Endothelial cell of umbilical vein (primary cell): ENCODE data around the gene CDC14B. TPM values are rescaled to one million over a fixed set of nuclear protein-coding genes. Genes with fewer than 3 reads are reported as not detected.

Source experiments
- BruUV-seq: library from RNA; stranded (reverse); fragments of 400-500 nt; replicated peaks from 2 replicates; lab custom pipeline; 2021; lab: Mats Ljungman, UMichigan
- CTCF ChIA-PET: fragments of 300-600, 350-600 bp; sonication (Branson Sonifier 250); formaldehyde crosslinking; loops from one replicate; lab custom pipeline; 2021; ENCODE audit warnings: antibody characterized with exemption, inconsistent platforms; lab: Charles Lee
- POLR2A ChIA-PET: fragments of 300-600, 350-600 bp; sonication (Branson Sonifier 250); formaldehyde crosslinking; loops from one replicate; lab custom pipeline; 2021; ENCODE audit warnings: antibody characterized with exemption, inconsistent platforms; lab: Charles Lee
- DNase-seq: peaks from one replicate; pipeline ENCODE4 v3.0.0-alpha.2; 2011; ENCODE audit warnings: low read depth, low spot score
- FAIRE-seq: peaks from 2 replicates; lab custom pipeline; 2011; peaks lifted over from hg19 to GRCh38; lab: Jason Lieb, UNC
- H2AFZ ChIP-seq: 2 replicates; pipeline ENCODE4 v1.6.0; 2012; ENCODE audit warnings: low read depth, low read length, control low read depth, inconsistent platforms
- H3K27ac ChIP-seq: 2 replicates; pipeline ENCODE4 v1.5.1; 2011; ENCODE audit warnings: low read depth, mild to moderate bottlenecking, control low read depth, low read length, moderate library complexity; ENCODE audit not compliant: insufficient read depth
- H3K27me3 ChIP-seq, 2 experiments: 2 replicates each; pipeline versions ENCODE4 v1.6.0 to v1.6.1; 2011; ENCODE audit warnings: low read length in 2 of 2, mixed read lengths in 1 of 2; ENCODE audit not compliant: control insufficient read depth in 2 of 2, insufficient read depth in 2 of 2
- H3K36me3 ChIP-seq, 2 experiments: 2 replicates in 1 of 2; 3 replicates in 1 of 2; pipeline ENCODE4 v1.5.1; 2011; ENCODE audit warnings: low read length in 2 of 2, mild to moderate bottlenecking in 1 of 2, moderate library complexity in 1 of 2; ENCODE audit not compliant: control insufficient read depth in 2 of 2, insufficient read depth in 2 of 2; ENCODE audit errors: extremely low read depth in 1 of 2
- H3K4me1 ChIP-seq: 3 replicates; pipeline ENCODE4 v1.5.1; 2011; ENCODE audit warnings: mild to moderate bottlenecking, low read length; ENCODE audit not compliant: control insufficient read depth, insufficient read depth; ENCODE audit errors: extremely low read depth
- H3K4me2 ChIP-seq: 2 replicates; pipeline ENCODE4 v1.6.1; 2011; ENCODE audit warnings: low read length, control low read depth, mixed read lengths; ENCODE audit not compliant: insufficient read depth
- H3K4me3 ChIP-seq, 3 experiments: fragments of 200-600 bp in 1 of 3; sonication (generic), shearing (Covaris generic) in 1 of 3; replicated peaks in 1 of 3; 2 replicates each; pipeline ENCODE4 v1.5.1; 2011 to 2016; ENCODE audit warnings: control low read depth in 3 of 3, low read length in 3 of 3, mild to moderate bottlenecking in 2 of 3, inconsistent platforms in 1 of 3, low read depth in 1 of 3, moderate library complexity in 1 of 3; ENCODE audit not compliant: insufficient read depth in 1 of 3
- H3K79me2 ChIP-seq: 2 replicates; pipeline ENCODE4 v1.6.0; 2012; ENCODE audit warnings: low read length, inconsistent platforms; ENCODE audit not compliant: control insufficient read depth, insufficient read depth
- H3K9ac ChIP-seq: replicated peaks from 2 replicates; pipeline ENCODE3; 2011; ENCODE audit warnings: low read length, control low read depth; ENCODE audit not compliant: insufficient read depth; ENCODE audit errors: extremely low read depth
- H3K9me1 ChIP-seq: replicated peaks from 3 replicates; pipeline ENCODE4 v1.6.0; 2011; ENCODE audit warnings: mild to moderate bottlenecking, low read length; ENCODE audit not compliant: control insufficient read depth, insufficient read depth; ENCODE audit errors: extremely low read depth
- H3K9me3 ChIP-seq: replicated peaks from 2 replicates; pipeline ENCODE4 v1.5.1; 2012; ENCODE audit warnings: low read length, inconsistent platforms; ENCODE audit not compliant: control insufficient read depth, insufficient read depth
- H4K20me1 ChIP-seq: replicated peaks from 2 replicates; pipeline ENCODE3; 2011; ENCODE audit warnings: mild to moderate bottlenecking, low read length; ENCODE audit not compliant: control insufficient read depth, insufficient read depth; ENCODE audit errors: extremely low read depth
- EZH2 ChIP-seq: IDR thresholded peaks from 2 replicates; pipeline ENCODE4 v1.6.1; 2012; ENCODE audit warnings: borderline replicate concordance, low read depth, mild to moderate bottlenecking, moderate library complexity, low read length, inconsistent platforms; ENCODE audit not compliant: severe bottlenecking
- FOS ChIP-seq: IDR thresholded peaks from 2 replicates; pipeline ENCODE4 v1.6.1; 2011; ENCODE audit warnings: mild to moderate bottlenecking, low read length, moderate library complexity, borderline replicate concordance; ENCODE audit not compliant: insufficient read depth
- GATA2 ChIP-seq: IDR thresholded peaks from 2 replicates; pipeline ENCODE4 v1.7.0; 2011; ENCODE audit warnings: low read depth, mild to moderate bottlenecking, moderate library complexity, mixed read lengths, low read length; ENCODE audit not compliant: insufficient read length, insufficient read depth
- JUN ChIP-seq: IDR thresholded peaks from 2 replicates; pipeline ENCODE4 v1.6.1; 2011; ENCODE audit warnings: borderline replicate concordance, low read depth; ENCODE audit not compliant: insufficient read length, insufficient read depth
- MYC ChIP-seq: IDR thresholded peaks from one replicate; pipeline ENCODE4 v1.6.1; 2011; ENCODE audit warnings: mild to moderate bottlenecking, low read depth, low read length
- POLR2A ChIP-seq: IDR thresholded peaks from 2 replicates; pipeline ENCODE4 v1.6.1; 2012; ENCODE audit warnings: low read depth, mild to moderate bottlenecking, control low read depth, low read length
- POLR2AphosphoS5 ChIP-seq: IDR thresholded peaks from 2 replicates; pipeline ENCODE4 v1.6.1; 2012; ENCODE audit warnings: low read depth, mild to moderate bottlenecking, control low read depth, low read length, moderate library complexity; ENCODE audit not compliant: insufficient read depth
- dilution Hi-C: fragments of 300-500 bp; cut with MboI; formaldehyde crosslinking; loops from one replicate; pipeline ENCODE4 v1.15.0; 2019; ENCODE audit warnings: low sequenced_read_pairs; ENCODE audit not compliant: extremely low pct_ligation_motif_present
- intact Hi-C: fragments of 100-400 bp; cut with micrococcal nuclease; formaldehyde crosslinking; loops from one replicate; pipeline ENCODE4 v1.10.0; 2022
- polyA plus RNA-seq, 4 experiments: library from polyadenylated mRNA; depleted of rRNA in 3 of 4; stranded (reverse) in 3 of 4; unstranded in 1 of 4; fragments of >200 nt; gene quantifications; 2 replicates each; pipeline versions ENCODE4 v1.2.1 to v1.2.3, GENCODE V29; 2011 to 2012; ENCODE audit warnings: missing spikeins in 1 of 4
- total RNA-seq: library from RNA; stranded (reverse); gene quantifications from 2 replicates; pipeline ENCODE4 v1.2.3, GENCODE V29; 2021
- TF ChIP-seq, protein P1 (sequence below), 2 donors: IDR thresholded peaks; 1 replicate in 1 of 2; 2 replicates in 1 of 2; pipeline ENCODE4 v1.5.1; 2011; ENCODE audit warnings: low read length in 2 of 2, mild to moderate bottlenecking in 2 of 2, moderate library complexity in 2 of 2, control low read depth in 1 of 2, inconsistent platforms in 1 of 2, low read depth in 1 of 2; ENCODE audit not compliant: insufficient read depth in 1 of 2; ENCODE audit errors: extremely low read depth in 1 of 2
- TF ChIP-seq, protein P2 (sequence below): IDR thresholded peaks from 2 replicates; pipeline ENCODE4 v1.6.1; 2011; ENCODE audit not compliant: insufficient read depth, insufficient read length

Gene CDC14B
- total and polyA plus RNA-seq, 2 donors (not counting 3 experiments of a cell fraction or from before 2014, with no cell fraction given) = 0.39 to 0.93 TPM

DNA sequence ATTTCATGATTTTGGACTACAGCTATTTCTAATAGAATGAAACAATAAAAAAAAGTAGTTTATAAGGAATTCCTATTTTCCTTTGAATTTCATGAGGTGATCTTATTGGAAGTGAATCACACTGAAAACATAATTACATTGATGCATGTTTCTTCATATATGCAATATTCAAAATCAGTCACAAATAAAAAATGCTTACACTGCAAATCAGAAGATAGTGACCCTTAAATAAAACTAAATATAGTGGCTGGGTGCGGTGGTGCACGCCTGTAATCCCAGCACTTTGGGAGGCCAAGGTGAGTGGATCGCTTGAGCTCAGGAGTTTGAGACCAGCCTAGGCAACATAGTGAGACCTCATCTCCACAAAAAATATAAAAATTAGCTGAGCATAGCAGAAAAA is 79.5 kb downstream of the CDC14B start:
- Histone ChIP-seq H3K36me3 (no peaks in the 10 kb centered on the region), H3K79me2 (no peaks in the 10 kb centered on the region), H3K9me3 (no peaks in the 10 kb centered on the region), H3K27me3 (no peaks in the 10 kb centered on the region), H3K4me1 (no peaks in the 10 kb centered on the region), H2AFZ (no peak overlapping the region), H3K9me1 (no peaks in the 10 kb centered on the region), H3K9ac (no peak overlapping the region), H3K27ac (no peak overlapping the region), H4K20me1 (no peaks in the 10 kb centered on the region), H3K4me3 (no peak overlapping the region), H3K4me2 (no peak overlapping the region)
- no TSS peak for BruUV-seq
- TF ChIP-seq MYC (no peak), FOS (no peak), EZH2 (no peak), POLR2AphosphoS5 (no peak), POLR2A (no peak), JUN (no peak), GATA2 (no peak)
- TF ChIP-seq, protein P1, sequence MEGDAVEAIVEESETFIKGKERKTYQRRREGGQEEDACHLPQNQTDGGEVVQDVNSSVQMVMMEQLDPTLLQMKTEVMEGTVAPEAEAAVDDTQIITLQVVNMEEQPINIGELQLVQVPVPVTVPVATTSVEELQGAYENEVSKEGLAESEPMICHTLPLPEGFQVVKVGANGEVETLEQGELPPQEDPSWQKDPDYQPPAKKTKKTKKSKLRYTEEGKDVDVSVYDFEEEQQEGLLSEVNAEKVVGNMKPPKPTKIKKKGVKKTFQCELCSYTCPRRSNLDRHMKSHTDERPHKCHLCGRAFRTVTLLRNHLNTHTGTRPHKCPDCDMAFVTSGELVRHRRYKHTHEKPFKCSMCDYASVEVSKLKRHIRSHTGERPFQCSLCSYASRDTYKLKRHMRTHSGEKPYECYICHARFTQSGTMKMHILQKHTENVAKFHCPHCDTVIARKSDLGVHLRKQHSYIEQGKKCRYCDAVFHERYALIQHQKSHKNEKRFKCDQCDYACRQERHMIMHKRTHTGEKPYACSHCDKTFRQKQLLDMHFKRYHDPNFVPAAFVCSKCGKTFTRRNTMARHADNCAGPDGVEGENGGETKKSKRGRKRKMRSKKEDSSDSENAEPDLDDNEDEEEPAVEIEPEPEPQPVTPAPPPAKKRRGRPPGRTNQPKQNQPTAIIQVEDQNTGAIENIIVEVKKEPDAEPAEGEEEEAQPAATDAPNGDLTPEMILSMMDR (IDR thresholded peaks at IDR 0.05; ENCODE audit: extremely low read depth in 1 of 2, insufficient read depth in 1 of 2, low read depth in 1 of 2, low read length in 2 of 2) = no peak
- TF ChIP-seq, protein P2, sequence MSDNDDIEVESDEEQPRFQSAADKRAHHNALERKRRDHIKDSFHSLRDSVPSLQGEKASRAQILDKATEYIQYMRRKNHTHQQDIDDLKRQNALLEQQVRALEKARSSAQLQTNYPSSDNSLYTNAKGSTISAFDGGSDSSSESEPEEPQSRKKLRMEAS = no peak
- CTCF ChIA-PET = interaction anchor here (1.0 to 1.5 kb wide), 2 partner anchors 21 to 126 kb away, joined by 3 read pairs; no protein-coding TSS in a partner anchor
- intact Hi-C loops (no loop called here), dilution Hi-C loops (no loop called here)
- POLR2A ChIA-PET = no interaction called here
- DNase-seq (no peak), FAIRE-seq (no peak)
